Measurements from ENCODE around the gene STK4.
"Not testable (repeated sequence)": the region's sequence is repeated elsewhere in the genome, so short reads cannot be mapped to it uniquely, and the experiment has no call there.

Gene STK4

GRCh38 chr20:44981736-44982406 lies 15.6 kb downstream of the STK4 start:
- in situ Hi-C loops (cut with MboI; ENCODE audit: low sequenced_read_pairs) = no loop called here

DNA sequence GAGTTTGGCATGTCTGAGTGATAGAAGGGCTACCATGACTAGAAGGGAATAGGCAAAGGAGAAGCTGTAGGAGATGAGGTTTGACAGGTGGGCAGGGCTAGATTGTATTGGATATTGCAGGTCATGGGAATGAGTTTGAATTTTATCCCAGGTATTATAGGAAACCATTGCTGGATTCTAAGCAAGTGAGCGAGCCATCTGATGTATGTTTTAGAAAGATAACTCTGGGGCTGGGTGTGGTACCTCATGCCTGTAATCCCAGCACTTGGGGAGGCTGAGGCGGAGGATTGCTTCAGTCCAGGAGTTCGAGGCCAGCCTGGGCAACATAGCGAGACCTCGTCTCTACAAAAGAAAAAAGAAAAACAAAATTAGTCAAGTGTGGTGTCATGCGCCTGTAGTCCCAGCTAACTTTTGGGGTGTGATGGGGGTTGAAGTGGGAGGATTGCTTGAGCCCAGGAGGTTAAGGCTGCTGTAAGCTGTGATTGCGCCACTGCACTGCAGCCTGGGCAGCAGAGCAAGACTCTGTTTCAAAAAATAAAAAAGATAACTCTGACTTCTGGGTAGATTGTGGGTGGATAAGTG lies 16.9 kb downstream of the STK4 start:
- in situ Hi-C loops (cut with MboI; ENCODE audit: low sequenced_read_pairs) = no loop called here

DNA sequence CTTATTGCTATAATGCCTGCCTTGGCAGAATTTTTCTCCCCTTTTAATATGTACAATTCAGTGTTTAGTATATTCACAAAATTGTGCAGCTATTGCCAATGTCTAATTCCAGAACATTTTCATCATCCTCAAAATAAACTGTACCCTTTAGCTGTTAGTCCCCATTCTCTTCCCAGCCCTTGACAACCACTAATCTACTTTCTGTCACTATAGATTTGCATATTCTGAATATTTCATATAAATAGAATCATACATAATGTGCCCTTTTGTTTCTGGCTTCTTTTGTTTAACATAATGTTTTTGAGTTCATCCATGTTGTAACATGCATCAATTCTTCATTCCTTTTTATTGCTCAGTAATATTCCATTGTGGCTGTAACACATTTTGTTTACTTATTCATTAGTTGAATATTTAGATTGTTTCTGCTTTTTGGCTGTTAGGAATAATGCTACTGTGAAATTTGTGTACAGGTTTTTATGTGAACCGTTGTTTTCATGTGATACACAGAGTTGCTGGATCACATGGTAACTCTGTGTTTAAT lies 22.4 kb downstream of the STK4 start:
- in situ Hi-C loops (cut with MboI; ENCODE audit: low sequenced_read_pairs) = no loop called here

DNA sequence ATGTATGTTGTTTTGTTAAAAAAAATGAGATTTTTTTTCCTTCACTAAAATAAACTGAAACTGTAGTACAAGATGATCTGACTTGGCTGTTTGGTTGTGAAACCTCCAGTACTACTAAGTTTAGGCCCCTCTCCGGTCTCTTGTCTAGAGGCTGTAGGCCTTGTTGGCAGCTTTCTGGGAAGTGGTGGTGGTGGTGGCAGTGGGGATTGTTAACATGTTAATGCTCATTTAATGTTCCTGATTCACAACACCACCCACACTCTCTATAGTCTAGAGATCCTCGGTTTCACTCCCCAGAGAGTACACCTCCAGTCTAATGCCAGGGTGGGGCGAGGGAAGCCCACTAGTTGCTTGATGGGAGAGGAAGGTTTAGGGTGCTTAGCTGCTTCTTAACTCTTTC lies 24.1 kb downstream of the STK4 start:
- in situ Hi-C loops (cut with MboI; ENCODE audit: low sequenced_read_pairs) = no loop called here

- in situ Hi-C loops (cut with MboI; ENCODE audit: low sequenced_read_pairs) = no loop called here
Observed at GRCh38 chr20:44990957-44991356, 24.6 kb downstream of the STK4 start.

- in situ Hi-C loops (cut with MboI; ENCODE audit: low sequenced_read_pairs) = no loop called here
Observed at GRCh38 chr20:44993343-44993742, 27.0 kb downstream of the STK4 start.

- in situ Hi-C loops (cut with MboI; ENCODE audit: low sequenced_read_pairs) = no loop called here
Observed at GRCh38 chr20:44997171-44997570, 30.9 kb downstream of the STK4 start.

DNA sequence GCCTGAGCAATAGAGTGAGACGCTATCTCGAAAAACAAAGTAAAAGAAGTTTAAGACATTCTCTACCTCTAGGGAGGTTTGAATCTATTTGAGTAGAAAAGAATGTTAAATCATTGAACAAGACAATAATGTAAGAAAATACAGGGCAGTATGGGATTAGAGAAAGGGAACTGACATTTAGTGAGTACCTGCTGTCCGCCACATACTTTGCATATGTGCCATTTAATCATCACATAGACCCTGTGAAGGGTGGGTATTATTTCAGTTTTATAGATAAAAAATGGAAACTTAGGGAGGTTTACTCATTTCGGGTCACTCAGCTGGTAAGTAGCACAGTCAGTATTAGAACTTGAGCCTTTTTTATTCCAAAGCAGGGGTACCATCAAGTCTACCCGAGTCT lies 31.4 kb downstream of the STK4 start:
- in situ Hi-C loops (cut with MboI; ENCODE audit: low sequenced_read_pairs) = no loop called here

GRCh38 chr20:45008521-45009049 lies 42.3 kb downstream of the STK4 start:
- in situ Hi-C loops (cut with MboI; ENCODE audit: low sequenced_read_pairs) = no loop called here

- in situ Hi-C loops (cut with MboI; ENCODE audit: low sequenced_read_pairs) = no loop called here
Observed at GRCh38 chr20:45010399-45010828, 44.1 kb downstream of the STK4 start.

GRCh38 chr20:45011108-45011526 lies 44.8 kb downstream of the STK4 start:
- in situ Hi-C loops (cut with MboI; ENCODE audit: low sequenced_read_pairs) = no loop called here

GRCh38 chr20:45012682-45013302 lies 46.5 kb downstream of the STK4 start:
- in situ Hi-C loops (cut with MboI; ENCODE audit: low sequenced_read_pairs) = no loop called here

GRCh38 chr20:45014131-45014530 lies 47.8 kb downstream of the STK4 start:
- in situ Hi-C loops (cut with MboI; ENCODE audit: low sequenced_read_pairs) = not testable (repeated sequence)

DNA sequence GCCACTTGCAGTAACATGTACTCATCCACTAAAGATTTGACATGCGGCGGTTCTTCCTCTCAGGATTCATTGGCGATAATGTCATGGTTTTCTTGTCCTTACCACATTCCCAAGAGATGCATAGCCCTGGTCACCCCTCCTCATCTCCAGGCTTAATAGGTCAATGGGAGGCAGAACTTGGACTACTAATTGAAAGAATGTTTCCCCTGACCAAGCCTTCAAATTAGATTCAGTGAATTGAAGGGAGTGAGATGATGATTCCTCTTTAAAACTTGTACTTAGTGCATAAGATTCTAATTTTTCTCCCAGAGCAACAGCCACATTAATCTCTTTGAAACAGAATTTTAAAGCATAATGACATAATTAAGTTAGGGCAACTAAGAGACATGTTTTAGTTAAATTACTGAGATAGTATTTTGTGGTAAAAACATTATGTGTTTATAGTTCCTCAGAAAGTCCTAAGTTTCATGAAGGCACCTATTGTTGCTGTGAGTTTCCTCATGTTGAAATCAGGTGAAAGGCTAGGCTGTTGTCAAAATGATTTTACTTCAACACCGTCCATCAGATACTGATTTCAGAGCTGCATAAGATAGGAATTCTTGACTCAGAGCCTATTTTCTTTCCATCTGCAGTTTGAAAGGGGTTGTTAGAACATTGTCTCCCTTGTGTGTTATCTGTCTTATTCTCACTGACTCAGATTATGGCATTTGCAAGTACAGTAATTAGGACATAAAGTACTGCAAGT lies 48.5 kb downstream of the STK4 start:
- in situ Hi-C loops (cut with MboI; ENCODE audit: low sequenced_read_pairs) = no loop called here

- in situ Hi-C loops (cut with MboI; ENCODE audit: low sequenced_read_pairs) = no loop called here
Observed at GRCh38 chr20:45016089-45016671, 49.9 kb downstream of the STK4 start.

DNA sequence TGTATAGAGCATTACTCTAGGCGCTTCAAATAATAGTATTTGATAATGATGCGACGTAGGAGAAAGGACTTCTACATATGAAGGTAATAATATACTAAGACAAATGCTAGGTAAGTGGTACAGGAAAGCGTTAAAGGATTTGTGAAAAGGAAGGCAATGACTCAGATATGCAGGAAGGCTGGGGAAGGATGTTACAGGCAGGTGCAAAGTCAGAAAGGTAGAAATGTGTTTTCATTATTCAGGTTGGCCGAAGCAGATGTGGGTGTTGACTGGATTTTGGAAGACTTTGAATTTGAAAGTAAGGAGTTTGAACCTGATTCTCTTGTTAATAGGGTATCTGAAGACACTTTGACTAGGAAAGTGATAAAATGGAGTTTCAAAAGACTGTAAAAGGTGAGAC lies 51.0 kb downstream of the STK4 start:
- in situ Hi-C loops (cut with MboI; ENCODE audit: low sequenced_read_pairs) = no loop called here

- in situ Hi-C loops (cut with MboI; ENCODE audit: low sequenced_read_pairs) = no loop called here
Observed at GRCh38 chr20:45017857-45018256, 51.5 kb downstream of the STK4 start.

GRCh38 chr20:45019027-45019761 lies 52.9 kb downstream of the STK4 start:
- in situ Hi-C loops (cut with MboI; ENCODE audit: low sequenced_read_pairs) = no loop called here

GRCh38 chr20:45019762-45020123 lies 53.4 kb downstream of the STK4 start:
- in situ Hi-C loops (cut with MboI; ENCODE audit: low sequenced_read_pairs) = no loop called here

DNA sequence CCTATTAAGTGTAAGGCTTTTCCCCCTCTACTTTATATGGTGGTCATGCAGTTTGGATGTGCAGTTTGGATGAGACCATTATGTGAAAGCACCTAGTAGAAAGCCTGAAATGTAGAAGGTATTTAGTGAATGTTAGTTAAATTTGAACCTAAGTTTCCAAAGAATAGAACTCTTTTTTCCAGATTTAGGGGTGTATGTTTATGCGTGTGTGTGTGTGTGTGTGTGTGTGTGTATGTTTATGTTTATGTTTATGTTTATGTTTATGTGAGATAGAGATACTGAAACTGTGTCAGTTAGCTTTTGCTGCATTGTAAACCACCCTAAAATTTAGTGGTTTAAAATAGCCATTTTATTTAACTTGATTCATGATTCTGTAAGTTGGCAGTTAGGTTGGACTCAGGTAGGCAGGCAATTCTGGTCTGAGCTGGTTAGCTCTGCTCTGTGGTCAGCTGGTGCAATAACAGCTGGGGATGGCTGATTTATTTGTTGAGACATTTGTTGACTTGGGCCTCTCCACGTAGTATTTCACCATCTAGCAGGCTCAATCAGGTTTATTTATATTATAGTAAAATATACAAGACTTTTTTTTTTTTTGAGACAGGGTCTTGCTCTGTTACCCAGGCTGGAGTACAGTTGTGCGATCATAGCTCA lies 54.0 kb downstream of the STK4 start:
- in situ Hi-C loops (cut with MboI; ENCODE audit: low sequenced_read_pairs) = no loop called here
